Naive thymus-derived CD8-positive, alpha-beta T cell (primary cell): ENCODE measurements around the gene GPRC5D. TPM values are rescaled to one million over a fixed set of nuclear protein-coding genes. Genes with fewer than 3 reads are reported as not detected.

Experiments
- ATAC-seq, 2 donors: fragments of 150-1000 bp; cut with Tn5 transposase in 1 of 2; sonication (Bioruptor Pico), chemical (Tn5 transposase) in 1 of 2; 1 replicate in 1 of 2; 2 replicates in 1 of 2; pipeline ENCODE4 v1.10.0; 2021; ENCODE audit warnings: mild to moderate bottlenecking in 2 of 2, moderate library complexity in 2 of 2
- POLR2A ChIA-PET: fragments of 350-600 bp; sonication (Branson Sonifier 250); formaldehyde crosslinking; loops from one replicate; lab custom pipeline; 2021; ENCODE audit warnings: antibody characterized with exemption; lab: Charles Lee
- DNase-seq, 10 donors: peaks; one replicate each; pipeline versions ENCODE4 v3.0.0 to v3.0.0-alpha.2; 2020 to 2022
- H3K27ac Mint-ChIP-seq, 10 donors: one replicate each; pipeline ENCODE4 v1.8.0; 2020 to 2022; ENCODE audit warnings: mild to moderate bottlenecking in 10 of 10, mixed read lengths in 10 of 10, moderate library complexity in 4 of 10, inconsistent platforms in 1 of 10
- H3K27me3 Mint-ChIP-seq, 5 donors: one replicate each; pipeline ENCODE4 v1.8.0; 2021 to 2022; ENCODE audit warnings: mixed read lengths in 5 of 5
- H3K36me3 Mint-ChIP-seq, 3 donors: one replicate each; pipeline ENCODE4 v1.8.0; 2020 to 2022; ENCODE audit warnings: mixed read lengths in 3 of 3, mild to moderate bottlenecking in 2 of 3, inconsistent platforms in 1 of 3
- H3K4me1 Mint-ChIP-seq, 4 donors: one replicate each; pipeline ENCODE4 v1.8.0; 2021 to 2022; ENCODE audit warnings: mixed read lengths in 4 of 4
- H3K4me3 Mint-ChIP-seq, 10 donors: one replicate each; pipeline ENCODE4 v1.8.0; 2020 to 2022; ENCODE audit warnings: mild to moderate bottlenecking in 10 of 10, mixed read lengths in 10 of 10, moderate library complexity in 6 of 10, inconsistent platforms in 1 of 10
- H3K9me3 Mint-ChIP-seq, 9 donors: one replicate each; pipeline ENCODE4 v1.8.0; 2020 to 2022; ENCODE audit warnings: mixed read lengths in 9 of 9, mild to moderate bottlenecking in 3 of 9, inconsistent platforms in 1 of 9, moderate library complexity in 1 of 9
- polyA plus RNA-seq, 3 donors: library from polyadenylated mRNA; unstranded; fragments of 300-500 nt; fragmentation: Illumina TruSeq; gene quantifications; one replicate each; pipeline ENCODE4 v1.2.3, GENCODE V29; 2021
- total RNA-seq, 8 experiments: library from RNA in 2 of 8; stranded (reverse) in 2 of 8; gene quantifications; one replicate each; pipeline ENCODE4 v1.2.3 and lab custom pipeline; 2021 to 2026

The GPRC5D gene
- total and polyA plus RNA-seq, 5 experiments from 2014 or later, result 0.43 TPM; not detected in 4

GRCh38 chr12:12898911-12899511, 53.0 kb downstream of the GPRC5D start:
- H3K4me3 Mint-ChIP-seq, result no peak overlapping the region
- no peaks in the 10 kb centered on the region for H3K36me3 Mint-ChIP-seq
- no peak overlapping the region for H3K27ac Mint-ChIP-seq
- POLR2A ChIA-PET, result no interaction called here
- no peaks in the 10 kb centered on the region for H3K9me3 Mint-ChIP-seq
- H3K27me3 Mint-ChIP-seq, result peaks cover 0 to 9% (median 5%) of the 10 kb centered on the region in 5 donors
- H3K4me1 Mint-ChIP-seq, result peaks cover 0 to 5% (median 0%) of the 10 kb centered on the region in 4 donors
- no peak for ATAC-seq
- no peak for DNase-seq

GRCh38 chr12:12898136-12898717, 53.7 kb downstream of the GPRC5D start:
- no peaks in the 10 kb centered on the region for H3K9me3 Mint-ChIP-seq
- DNase-seq (no peak), ATAC-seq (no peak)
- POLR2A ChIA-PET, result interaction anchor here (0.6 kb wide), 2 partner anchors 19 to 143 kb away, joined by 3 to 7 read pairs; no protein-coding TSS in a partner anchor
- H3K27ac Mint-ChIP-seq, result no peak overlapping the region
- peaks cover 2 to 11% (median 7%) of the 10 kb centered on the region in 5 donors for H3K27me3 Mint-ChIP-seq
- H3K36me3 Mint-ChIP-seq, result no peaks in the 10 kb centered on the region
- H3K4me1 Mint-ChIP-seq, result peaks cover 0 to 5% (median 0%) of the 10 kb centered on the region in 4 donors
- H3K4me3 Mint-ChIP-seq, result no peak overlapping the region

GRCh38 chr12:12897302-12897701, 54.7 kb downstream of the GPRC5D start:
- peaks cover 0 to 5% (median 0%) of the 10 kb centered on the region in 4 donors for H3K4me1 Mint-ChIP-seq
- POLR2A ChIA-PET, result interaction anchor here (0.6 kb wide), 2 partner anchors 18 to 142 kb away, joined by 3 to 7 read pairs; no protein-coding TSS in a partner anchor

GRCh38 chr12:12896260-12896659, 55.7 kb downstream of the GPRC5D start:
- no peaks in the 10 kb centered on the region for H3K9me3 Mint-ChIP-seq
- no peaks in the 10 kb centered on the region for H3K36me3 Mint-ChIP-seq
- H3K4me3 Mint-ChIP-seq, result no peak overlapping the region
- no peak for ATAC-seq
- POLR2A ChIA-PET, result no interaction called here
- H3K27me3 Mint-ChIP-seq, result peaks cover 10 to 27% (median 19%) of the 10 kb centered on the region in 5 donors
- H3K27ac Mint-ChIP-seq, result no peak overlapping the region
- H3K4me1 Mint-ChIP-seq, result peaks cover 0 to 6% (median 4%) of the 10 kb centered on the region in 4 donors
- no peak for DNase-seq

More at GRCh38 chr12:12897302-12897701, 54.7 kb downstream of the GPRC5D start:
- Mint-ChIP-seq H3K9me3 (no peaks in the 10 kb centered on the region), H3K27ac (no peak overlapping the region), H3K36me3 (no peaks in the 10 kb centered on the region), H3K27me3 (peaks cover 8 to 18% (median 12%) of the 10 kb centered on the region in 5 donors), H3K4me3 (no peak overlapping the region)
- ATAC-seq, result no peak
- DNase-seq, result no peak

GRCh38 chr12:12893438-12893837, 58.5 kb downstream of the GPRC5D start:
- peaks cover 11 to 46% (median 24%) of the 10 kb centered on the region in 5 donors for H3K27me3 Mint-ChIP-seq
- POLR2A ChIA-PET, result no interaction called here
- H3K36me3 Mint-ChIP-seq, result peaks cover 0 to 5% (median 0%) of the 10 kb centered on the region in 3 donors
- DNase-seq (no peak), ATAC-seq (no peak)
- H3K4me1 Mint-ChIP-seq, result peaks cover 5 to 12% (median 8%) of the 10 kb centered on the region in 4 donors
- H3K27ac Mint-ChIP-seq, result no peak overlapping the region
- H3K9me3 Mint-ChIP-seq, result no peaks in the 10 kb centered on the region
- H3K4me3 Mint-ChIP-seq, result peak overlapping the region in 1 of 10 donors; percentile 1

- no peak for DNase-seq
- Mint-ChIP-seq H3K27ac (no peak overlapping the region), H3K4me3 (no peak overlapping the region), H3K27me3 (peaks cover 11 to 46% (median 28%) of the 10 kb centered on the region in 5 donors), H3K9me3 (no peaks in the 10 kb centered on the region), H3K4me1 (peaks cover 5 to 12% (median 8%) of the 10 kb centered on the region in 4 donors), H3K36me3 (peaks cover 0 to 5% (median 0%) of the 10 kb centered on the region in 3 donors)
- ATAC-seq, result no peak
- POLR2A ChIA-PET, result no interaction called here
These were observed 59.3 kb downstream of the GPRC5D start for GRCh38 chr12:12892681-12893141.

GRCh38 chr12:12891881-12892355, 60.1 kb downstream of the GPRC5D start:
- ATAC-seq, result no peak
- Mint-ChIP-seq H3K36me3 (peaks cover 0 to 5% (median 0%) of the 10 kb centered on the region in 3 donors), H3K9me3 (no peaks in the 10 kb centered on the region), H3K27ac (no peak overlapping the region), H3K4me3 (peak overlapping the region; percentile 39 to 89 (median 86)), H3K4me1 (peaks cover 5 to 12% (median 8%) of the 10 kb centered on the region in 4 donors), H3K27me3 (peaks cover 10 to 44% (median 24%) of the 10 kb centered on the region in 5 donors)
- POLR2A ChIA-PET, result no interaction called here
- no peak for DNase-seq

- POLR2A ChIA-PET, result no interaction called here
- no peaks in the 10 kb centered on the region for H3K9me3 Mint-ChIP-seq
- DNase-seq, result peak in 7 of 10 donors; percentile 6 to 32 (median 28)
These were observed 60.7 kb downstream of the GPRC5D start, which contains the start of gene GPRC5A for GRCh38 chr12:12891080-12891880. GPRC5A (plus strand) TSS chr12:12891562; CDS start chr12:12908250, 16,688 bp downstream.

More at GRCh38 chr12:12891080-12891880, 60.7 kb downstream of the GPRC5D start, which contains the start of gene GPRC5A:
- Mint-ChIP-seq H3K4me3 (peak within 1 kb of the TSS; percentile 80 to 89 (median 88)), H3K27me3 (peaks cover 10 to 42% (median 24%) of the 10 kb centered on the region in 5 donors), H3K4me1 (peaks cover 5 to 12% (median 8%) of the 10 kb centered on the region in 4 donors), H3K27ac (peak within 1 kb of the TSS in 5 of 10 donors; percentile 60 to 84 (median 74)), H3K36me3 (peaks cover 0 to 5% (median 0%) of the 10 kb centered on the region in 3 donors)
- ATAC-seq, result peak; percentile 65 to 74

Other genes with a start within 250 kb of the GPRC5D start
- 100 to 1,000 TPM; 161 TPM for gene CDKN1B, start 234.8 kb downstream of the GPRC5D start, total RNA-seq
- gene CDKN1B, start 234.8 kb downstream of the GPRC5D start, polyA plus RNA-seq, result 10 to 100 TPM in 2 of 3 donors, 1 to 10 TPM in 1; 8.3 to 26.9 (median 20.6) TPM
- 1 to 10 TPM; 2.5 to 4.3 TPM for gene APOLD1, start 166.5 kb downstream of the GPRC5D start, total RNA-seq
- 1 to 10 TPM in 1 of 3 donors, under 1 TPM in 2; 0.14 to 1.4 (median 0.54) TPM for gene APOLD1, start 166.5 kb downstream of the GPRC5D start, polyA plus RNA-seq
- 10 to 100 TPM; 84.6 to 93.6 TPM for gene DDX47, start 138.8 kb downstream of the GPRC5D start, total RNA-seq
- gene DDX47, start 138.8 kb downstream of the GPRC5D start, polyA plus RNA-seq, result 10 to 100 TPM; 61.0 to 77.1 (median 62.7) TPM
- gene GPRC5A, start 60.6 kb downstream of the GPRC5D start, total RNA-seq, result not detected
- not detected for gene GPRC5A, start 60.6 kb downstream of the GPRC5D start, polyA plus RNA-seq
- gene HEBP1, start 48.1 kb upstream of the GPRC5D start, total RNA-seq, result 10 to 100 TPM in 1 of 2 experiments, 1 to 10 TPM in 1; 9.8 to 13.1 TPM
- 10 to 100 TPM; 23.3 to 40.2 (median 25.8) TPM for gene HEBP1, start 48.1 kb upstream of the GPRC5D start, polyA plus RNA-seq
- gene FAM234B, start 92.2 kb upstream of the GPRC5D start, total RNA-seq, result 1 to 10 TPM; 4.8 to 5.0 TPM
- gene FAM234B, start 92.2 kb upstream of the GPRC5D start, polyA plus RNA-seq, result 1 to 10 TPM; 2.5 to 4.3 (median 2.7) TPM
- gene GSG1, start 151.5 kb upstream of the GPRC5D start, total RNA-seq, result not detected
- gene GSG1, start 151.5 kb upstream of the GPRC5D start, polyA plus RNA-seq, result under 1 TPM in 1 of 3 donors, not detected in 2; 0.21 TPM
- gene EMP1, start 244.6 kb upstream of the GPRC5D start, total RNA-seq, result 1 to 10 TPM; 2.2 to 2.9 TPM
- gene EMP1, start 244.6 kb upstream of the GPRC5D start, polyA plus RNA-seq, result under 1 TPM in 2 of 3 donors, not detected in 1; 0.14 to 0.23 TPM